Dermis blood vessel endothelial cell (primary cell): ENCODE measurements around the gene CAMK2A. TPM values are rescaled to one million over a fixed set of nuclear protein-coding genes. Genes with fewer than 3 reads are reported as not detected.
"Not testable (repeated sequence)": the region's sequence is repeated elsewhere in the genome, so short reads cannot be mapped to it uniquely, and the experiment has no call there.

Experiments
- DNase-seq: peaks from one replicate; pipeline ENCODE4 v3.0.0; 2010
- total RNA-seq: library from RNA; depleted of rRNA; stranded (reverse); fragments of >200 nt; gene quantifications from 2 replicates; pipeline ENCODE4 v1.2.3, GENCODE V29; 2014

CAMK2A gene
- total RNA-seq, 1 donor from 2014 or later: not detected

GRCh38 chr5:150234576-150235499 lies 54.7 kb downstream of the CAMK2A start:
- no peak for DNase-seq

- not testable (repeated sequence) for DNase-seq
These were observed 55.9 kb downstream of the CAMK2A start for GRCh38 chr5:150233706-150234105.

- DNase-seq: no peak
These were observed 58.7 kb downstream of the CAMK2A start for GRCh38 chr5:150230842-150231241.

GRCh38 chr5:150229571-150229970 lies 60.0 kb downstream of the CAMK2A start:
- no peak for DNase-seq

- DNase-seq: no peak
These were observed 61.8 kb downstream of the CAMK2A start for GRCh38 chr5:150227606-150228273.

GRCh38 chr5:150227036-150227435 lies 62.5 kb downstream of the CAMK2A start:
- DNase-seq: no peak

- no peak for DNase-seq
These were observed 65.0 kb downstream of the CAMK2A start for GRCh38 chr5:150224483-150225027.

- DNase-seq: no peak
These were observed 66.1 kb downstream of the CAMK2A start for GRCh38 chr5:150223474-150223873.

- DNase-seq: no peak
These were observed 66.7 kb downstream of the CAMK2A start for GRCh38 chr5:150222906-150223305.

- DNase-seq: no peak
These were observed 68.1 kb downstream of the CAMK2A start for GRCh38 chr5:150221471-150221870.

GRCh38 chr5:150219861-150220260 lies 69.7 kb downstream of the CAMK2A start:
- DNase-seq: no peak

GRCh38 chr5:150219142-150219541 lies 70.4 kb downstream of the CAMK2A start:
- DNase-seq: peak; percentile 9

GRCh38 chr5:150218693-150219035 lies 70.9 kb downstream of the CAMK2A start:
- DNase-seq: no peak

GRCh38 chr5:150217873-150218692 lies 71.5 kb downstream of the CAMK2A start:
- peak; percentile 90 for DNase-seq

- DNase-seq: no peak
These were observed 72.5 kb downstream of the CAMK2A start for GRCh38 chr5:150217038-150217437.

GRCh38 chr5:150215979-150216944 lies 73.3 kb downstream of the CAMK2A start:
- no peak for DNase-seq

- DNase-seq: no peak
These were observed 75.3 kb downstream of the CAMK2A start for GRCh38 chr5:150214289-150214688.

- no peak for DNase-seq
These were observed 76.0 kb downstream of the CAMK2A start for GRCh38 chr5:150213530-150213929.

- no peak for DNase-seq
These were observed 78.2 kb downstream of the CAMK2A start for GRCh38 chr5:150211156-150212030.

GRCh38 chr5:150210644-150211043 lies 78.9 kb downstream of the CAMK2A start:
- DNase-seq: no peak
